Ishikawa (cell line): Measurements from ENCODE around the gene RNASEH2B.

Experiments
- CEBPB ChIP-seq: IDR thresholded peaks from 2 replicates; pipeline ENCODE4 v1.6.1; 2012
- TF ChIP-seq, protein P1 (sequence below): IDR thresholded peaks from 2 replicates; pipeline ENCODE4 v1.6.1; 2012

DNA sequence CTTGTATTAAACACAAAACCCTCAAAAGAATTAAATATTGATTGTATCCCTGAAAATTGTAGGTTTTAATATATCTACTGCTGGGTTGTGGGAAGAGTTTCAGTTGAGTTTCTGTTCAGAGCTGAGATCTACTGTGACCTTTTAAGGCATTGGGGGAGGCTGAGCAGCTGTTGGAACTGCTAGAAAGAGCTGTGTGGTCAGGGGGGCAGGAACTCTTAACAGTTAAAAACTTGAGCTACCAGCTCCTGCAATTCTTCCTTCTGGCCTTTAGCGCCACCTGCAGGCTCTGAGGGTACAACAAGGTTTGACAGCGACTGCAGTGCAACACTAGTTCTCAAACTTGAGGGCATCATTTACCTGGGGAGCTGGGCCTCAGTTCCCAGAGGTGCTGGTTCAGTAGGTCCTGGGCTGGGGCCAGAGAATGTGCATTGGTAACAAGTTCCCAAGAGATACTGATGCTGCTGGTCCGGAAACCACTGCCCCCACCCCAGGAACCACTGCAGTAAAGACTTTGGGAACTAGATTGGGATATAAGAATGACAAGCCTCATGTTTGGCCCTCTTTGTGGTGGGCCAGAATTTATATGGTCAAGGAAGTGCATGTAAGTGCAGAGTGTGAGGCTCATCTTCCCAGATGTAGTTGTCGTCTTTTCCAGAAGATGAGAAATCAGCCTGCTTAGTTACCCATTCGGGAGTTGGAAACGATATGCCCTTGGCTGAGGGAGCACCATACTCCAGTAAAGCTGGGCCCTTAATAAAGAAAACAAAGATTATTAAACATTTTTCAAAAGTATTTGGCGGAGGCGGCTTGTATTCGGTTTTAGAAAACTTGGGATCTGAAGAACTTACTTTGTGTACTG lies 2.6 kb downstream of the RNASEH2B start:
- no peak for TF ChIP-seq CEBPB
- TF ChIP-seq, protein P1, sequence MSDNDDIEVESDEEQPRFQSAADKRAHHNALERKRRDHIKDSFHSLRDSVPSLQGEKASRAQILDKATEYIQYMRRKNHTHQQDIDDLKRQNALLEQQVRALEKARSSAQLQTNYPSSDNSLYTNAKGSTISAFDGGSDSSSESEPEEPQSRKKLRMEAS, result no peak
